ENCODE results near the gene KDM2B.

The KDM2B gene

DNA sequence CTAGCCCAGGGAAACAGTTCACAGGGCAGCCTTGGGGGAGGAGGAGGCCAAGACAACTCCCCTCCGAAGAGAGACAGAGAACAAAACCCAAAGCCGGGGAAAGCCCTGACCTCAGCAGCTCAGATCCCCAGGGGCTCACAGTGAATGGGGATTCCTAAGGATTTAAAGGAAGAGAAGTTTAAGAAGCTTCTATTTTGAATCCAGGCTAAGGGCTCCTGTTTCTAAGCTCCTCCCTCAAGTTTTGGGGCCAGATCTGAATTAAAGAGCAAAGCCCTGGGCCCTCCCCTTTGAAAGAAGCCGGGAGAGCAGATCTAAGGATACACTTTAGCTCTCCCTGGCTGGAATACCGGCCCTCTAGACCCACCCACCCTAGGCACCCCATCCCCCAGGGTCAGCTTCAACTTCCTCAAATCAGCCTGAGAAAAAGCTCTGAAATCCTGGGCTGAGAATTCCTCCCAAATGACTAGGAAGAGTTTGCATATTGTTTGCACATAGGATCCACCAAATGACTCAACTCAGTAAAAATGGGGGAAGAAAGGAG, 3.9 kb downstream of the KDM2B start:
- DNase-seq (ENCODE audit: low spot score): no peak

DNA sequence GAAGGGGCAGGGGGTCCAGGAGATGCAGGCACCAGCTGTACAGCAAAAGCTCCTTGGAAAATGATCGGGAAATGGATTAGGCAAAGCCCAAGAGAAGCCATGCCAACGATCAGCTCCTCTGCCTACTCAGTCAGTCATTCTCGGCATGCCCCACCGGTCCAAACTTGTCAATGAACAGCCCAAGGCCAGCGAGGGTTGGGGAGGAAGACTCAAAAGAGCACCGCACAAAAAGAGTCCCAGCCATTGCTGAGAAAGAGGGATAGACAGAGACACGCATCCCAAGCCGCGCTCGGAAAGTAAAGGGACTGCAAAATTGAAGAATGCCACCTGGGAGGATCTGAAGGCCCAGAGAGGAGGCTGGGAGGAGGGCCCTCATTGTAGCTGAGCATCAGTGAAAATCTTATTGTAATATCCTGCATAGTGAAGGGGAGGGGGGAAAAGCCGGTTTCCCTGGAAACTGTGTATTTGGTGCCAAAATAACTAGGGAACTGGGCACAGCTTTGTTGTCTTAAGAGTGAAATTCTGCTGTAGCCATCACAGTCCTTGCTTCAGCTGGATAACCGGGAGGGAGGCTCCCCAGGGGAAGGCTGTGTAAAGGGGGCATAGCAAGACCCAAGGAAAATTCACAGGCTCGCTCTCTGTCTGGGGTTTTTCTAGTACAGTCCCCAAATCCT, 4.7 kb downstream of the KDM2B start:
- DNase-seq (ENCODE audit: low spot score): no peak
- TF ChIP-seq, protein P1, sequence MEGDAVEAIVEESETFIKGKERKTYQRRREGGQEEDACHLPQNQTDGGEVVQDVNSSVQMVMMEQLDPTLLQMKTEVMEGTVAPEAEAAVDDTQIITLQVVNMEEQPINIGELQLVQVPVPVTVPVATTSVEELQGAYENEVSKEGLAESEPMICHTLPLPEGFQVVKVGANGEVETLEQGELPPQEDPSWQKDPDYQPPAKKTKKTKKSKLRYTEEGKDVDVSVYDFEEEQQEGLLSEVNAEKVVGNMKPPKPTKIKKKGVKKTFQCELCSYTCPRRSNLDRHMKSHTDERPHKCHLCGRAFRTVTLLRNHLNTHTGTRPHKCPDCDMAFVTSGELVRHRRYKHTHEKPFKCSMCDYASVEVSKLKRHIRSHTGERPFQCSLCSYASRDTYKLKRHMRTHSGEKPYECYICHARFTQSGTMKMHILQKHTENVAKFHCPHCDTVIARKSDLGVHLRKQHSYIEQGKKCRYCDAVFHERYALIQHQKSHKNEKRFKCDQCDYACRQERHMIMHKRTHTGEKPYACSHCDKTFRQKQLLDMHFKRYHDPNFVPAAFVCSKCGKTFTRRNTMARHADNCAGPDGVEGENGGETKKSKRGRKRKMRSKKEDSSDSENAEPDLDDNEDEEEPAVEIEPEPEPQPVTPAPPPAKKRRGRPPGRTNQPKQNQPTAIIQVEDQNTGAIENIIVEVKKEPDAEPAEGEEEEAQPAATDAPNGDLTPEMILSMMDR (IDR thresholded peaks at IDR 0.05; ENCODE audit: extremely low read depth, missing control alignments): no peak

More for the DNA sequence above, 3.9 kb downstream of the KDM2B start:
- TF ChIP-seq, protein P1 (IDR thresholded peaks at IDR 0.05; ENCODE audit: extremely low read depth, missing control alignments): no peak

DNA sequence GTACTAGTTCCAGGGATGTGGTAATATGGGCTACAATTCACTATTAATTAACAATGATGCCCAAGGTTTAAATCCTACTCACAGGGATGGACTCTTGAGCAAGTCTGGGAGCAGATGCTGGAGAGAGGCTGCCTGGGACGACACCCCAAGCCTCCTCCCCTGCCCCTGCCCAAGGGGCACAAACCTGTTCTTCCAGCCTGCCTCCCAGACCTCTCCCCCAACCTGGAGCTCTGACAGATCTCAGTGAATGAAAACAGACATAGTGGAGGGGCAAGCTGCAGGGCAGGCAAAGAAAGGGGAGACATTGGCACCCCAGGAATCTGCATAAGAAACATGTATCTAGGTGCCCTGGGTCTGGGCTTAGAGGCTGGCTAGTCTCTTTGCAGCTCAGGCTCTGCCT, 5.8 kb downstream of the KDM2B start:
- TF ChIP-seq, protein P1 (IDR thresholded peaks at IDR 0.05; ENCODE audit: extremely low read depth, missing control alignments): no peak
- no peak for DNase-seq (ENCODE audit: low spot score)

DNA sequence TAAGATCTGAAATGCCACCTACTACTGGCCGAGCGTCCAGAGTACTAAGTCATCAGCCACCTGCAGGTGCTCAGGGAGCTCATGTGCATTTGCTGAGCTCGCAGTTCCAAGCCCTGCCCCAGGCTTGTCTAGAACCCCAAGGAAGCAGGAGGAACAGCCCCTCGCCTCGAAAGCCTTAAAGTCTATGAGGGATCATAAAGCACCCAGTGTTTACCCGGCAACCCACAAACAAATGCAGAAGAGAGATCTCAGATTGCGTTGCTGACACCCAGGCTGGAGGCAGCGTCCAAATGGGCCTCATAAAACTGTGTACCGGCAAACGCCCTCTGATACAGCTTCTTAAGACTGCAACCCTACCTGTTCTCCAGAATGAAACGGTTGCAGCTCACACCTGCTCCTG, 6.8 kb downstream of the KDM2B start:
- TF ChIP-seq, protein P1 (IDR thresholded peaks at IDR 0.05; ENCODE audit: extremely low read depth, missing control alignments): no peak
- no peak for DNase-seq (ENCODE audit: low spot score)

DNA sequence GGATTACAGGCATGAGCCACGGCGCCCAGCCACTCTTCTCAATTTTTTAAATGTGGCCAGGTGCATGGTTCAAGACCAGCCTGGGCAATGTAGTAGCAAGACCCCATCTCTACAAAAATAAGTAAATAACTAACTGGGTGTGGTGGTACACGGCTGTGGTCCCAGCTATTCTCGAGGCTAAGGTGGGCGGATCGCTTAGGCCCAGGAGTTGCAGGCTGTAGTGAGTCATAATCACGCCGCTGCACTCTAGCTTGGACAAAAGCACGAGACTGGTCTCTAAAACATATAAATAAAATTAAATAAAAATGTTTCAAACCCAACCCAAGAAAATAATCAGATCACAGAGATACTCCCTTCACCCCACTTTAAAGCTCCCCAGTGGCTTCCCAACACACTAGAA, 8.9 kb downstream of the KDM2B start:
- TF ChIP-seq, protein P1 (IDR thresholded peaks at IDR 0.05; ENCODE audit: extremely low read depth, missing control alignments): no peak
- DNase-seq (ENCODE audit: low spot score): no peak

DNA sequence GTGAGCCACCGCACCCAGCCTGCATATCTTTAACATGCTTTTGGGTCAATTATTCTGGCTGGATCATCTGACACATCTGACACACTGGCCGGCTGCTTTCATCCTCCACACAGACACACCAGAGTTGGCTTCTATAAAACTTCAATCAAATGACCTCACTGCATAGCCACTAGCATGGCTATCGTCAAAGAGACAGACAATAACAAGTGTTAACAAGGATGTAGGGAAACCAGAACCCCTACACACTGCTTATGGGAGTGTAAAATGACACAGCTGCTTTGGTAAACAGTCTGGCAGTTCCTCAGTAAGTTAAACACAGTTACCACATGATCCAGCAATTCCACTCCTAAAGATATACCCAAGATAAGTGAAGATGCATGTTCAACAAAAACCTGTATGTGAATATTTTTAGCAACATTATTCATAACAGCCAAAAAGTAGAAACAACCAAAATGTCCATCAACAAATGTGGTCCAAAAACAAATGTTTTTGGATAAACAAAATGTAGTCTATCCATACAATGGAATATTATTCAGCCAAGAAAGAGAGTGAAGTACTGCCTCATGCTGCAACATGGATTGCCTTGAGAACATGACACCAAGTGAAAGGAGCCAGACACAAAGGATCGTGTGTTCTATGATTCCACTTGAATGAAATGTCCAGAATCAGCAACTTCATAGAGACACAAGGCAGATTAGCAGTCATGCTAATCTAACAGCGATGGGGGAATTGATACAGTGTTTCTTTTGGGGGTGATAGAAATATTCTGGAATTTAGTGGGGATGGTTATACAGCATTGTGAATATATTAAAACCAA, 10.1 kb downstream of the KDM2B start:
- DNase-seq (ENCODE audit: low spot score): no peak
- TF ChIP-seq, protein P1 (IDR thresholded peaks at IDR 0.05; ENCODE audit: extremely low read depth, missing control alignments): no peak

Data from GM20000 (cell line).